Fibroblast of the aortic adventitia (primary cell): ENCODE data around the gene IL11RA. TPM values are rescaled to one million over a fixed set of nuclear protein-coding genes. Genes with fewer than 3 reads are reported as not detected.

Experiments used
- DNase-seq: peaks from one replicate; pipeline ENCODE4 v3.0.0-alpha.2; 2010; ENCODE audit warnings: low read depth
- H3K4me3 ChIP-seq: 2 replicates; pipeline ENCODE4 v1.5.1; 2011; ENCODE audit warnings: low read depth, mild to moderate bottlenecking, control low read depth, low read length, moderate library complexity
- total RNA-seq: library from RNA; depleted of rRNA; stranded (reverse); fragments of >200 nt; gene quantifications from 2 replicates; pipeline ENCODE4 v1.2.3, GENCODE V29; 2012; ENCODE audit warnings: low replicate concordance
- TF ChIP-seq, protein P1 (sequence below): IDR thresholded peaks from 2 replicates; pipeline ENCODE4 v1.5.1; 2011; ENCODE audit warnings: mild to moderate bottlenecking, low read length, control low read depth, inconsistent platforms; ENCODE audit not compliant: insufficient read depth

IL11RA gene
- total RNA-seq, 1 donor = 23.8 TPM

DNA sequence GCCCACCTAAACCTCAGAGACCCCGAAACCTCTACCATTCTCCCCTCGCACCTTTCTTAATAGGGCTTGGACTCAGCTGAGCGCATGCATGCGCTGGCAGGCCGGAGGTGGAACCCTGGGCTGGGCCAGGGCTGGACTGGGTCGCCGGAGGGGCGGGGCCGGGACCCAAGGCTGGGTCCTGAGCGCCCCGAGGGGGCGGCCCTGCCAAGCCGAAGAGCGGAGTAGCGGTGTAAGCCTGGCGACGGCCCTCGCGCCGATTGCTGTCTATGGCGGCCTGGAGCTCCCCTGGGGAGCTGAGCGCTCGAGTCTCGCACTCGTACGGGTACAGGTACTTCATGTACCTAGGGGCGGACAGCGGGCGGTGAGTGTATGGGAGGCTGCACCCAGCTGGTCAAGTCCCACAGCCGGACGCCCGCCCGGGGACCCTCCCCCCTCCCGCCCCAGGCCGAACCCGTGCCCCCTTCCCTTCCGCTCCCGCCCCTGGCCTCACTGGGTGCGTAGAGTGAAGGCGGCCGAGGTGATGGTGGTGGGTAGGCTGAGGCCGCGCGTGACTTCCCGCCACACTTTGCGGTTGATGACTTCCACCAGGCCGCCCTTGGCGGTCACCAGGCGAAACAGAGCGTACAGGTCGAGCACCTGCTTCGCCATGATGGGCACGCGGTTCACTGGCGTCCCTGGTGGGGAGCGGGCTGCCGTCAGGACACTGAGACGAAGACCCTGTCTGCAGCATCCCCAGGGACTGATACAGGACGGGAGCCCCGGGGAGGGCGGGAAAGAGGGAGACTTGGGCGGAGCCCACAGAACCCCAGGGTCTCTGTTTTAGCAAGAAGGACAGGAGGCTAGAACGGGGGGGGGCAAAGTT, 28.4 kb upstream of the IL11RA start:
- no peak for DNase-seq
- H3K4me3 ChIP-seq = no peak overlapping the region
- TF ChIP-seq, protein P1, sequence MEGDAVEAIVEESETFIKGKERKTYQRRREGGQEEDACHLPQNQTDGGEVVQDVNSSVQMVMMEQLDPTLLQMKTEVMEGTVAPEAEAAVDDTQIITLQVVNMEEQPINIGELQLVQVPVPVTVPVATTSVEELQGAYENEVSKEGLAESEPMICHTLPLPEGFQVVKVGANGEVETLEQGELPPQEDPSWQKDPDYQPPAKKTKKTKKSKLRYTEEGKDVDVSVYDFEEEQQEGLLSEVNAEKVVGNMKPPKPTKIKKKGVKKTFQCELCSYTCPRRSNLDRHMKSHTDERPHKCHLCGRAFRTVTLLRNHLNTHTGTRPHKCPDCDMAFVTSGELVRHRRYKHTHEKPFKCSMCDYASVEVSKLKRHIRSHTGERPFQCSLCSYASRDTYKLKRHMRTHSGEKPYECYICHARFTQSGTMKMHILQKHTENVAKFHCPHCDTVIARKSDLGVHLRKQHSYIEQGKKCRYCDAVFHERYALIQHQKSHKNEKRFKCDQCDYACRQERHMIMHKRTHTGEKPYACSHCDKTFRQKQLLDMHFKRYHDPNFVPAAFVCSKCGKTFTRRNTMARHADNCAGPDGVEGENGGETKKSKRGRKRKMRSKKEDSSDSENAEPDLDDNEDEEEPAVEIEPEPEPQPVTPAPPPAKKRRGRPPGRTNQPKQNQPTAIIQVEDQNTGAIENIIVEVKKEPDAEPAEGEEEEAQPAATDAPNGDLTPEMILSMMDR = no peak

DNA sequence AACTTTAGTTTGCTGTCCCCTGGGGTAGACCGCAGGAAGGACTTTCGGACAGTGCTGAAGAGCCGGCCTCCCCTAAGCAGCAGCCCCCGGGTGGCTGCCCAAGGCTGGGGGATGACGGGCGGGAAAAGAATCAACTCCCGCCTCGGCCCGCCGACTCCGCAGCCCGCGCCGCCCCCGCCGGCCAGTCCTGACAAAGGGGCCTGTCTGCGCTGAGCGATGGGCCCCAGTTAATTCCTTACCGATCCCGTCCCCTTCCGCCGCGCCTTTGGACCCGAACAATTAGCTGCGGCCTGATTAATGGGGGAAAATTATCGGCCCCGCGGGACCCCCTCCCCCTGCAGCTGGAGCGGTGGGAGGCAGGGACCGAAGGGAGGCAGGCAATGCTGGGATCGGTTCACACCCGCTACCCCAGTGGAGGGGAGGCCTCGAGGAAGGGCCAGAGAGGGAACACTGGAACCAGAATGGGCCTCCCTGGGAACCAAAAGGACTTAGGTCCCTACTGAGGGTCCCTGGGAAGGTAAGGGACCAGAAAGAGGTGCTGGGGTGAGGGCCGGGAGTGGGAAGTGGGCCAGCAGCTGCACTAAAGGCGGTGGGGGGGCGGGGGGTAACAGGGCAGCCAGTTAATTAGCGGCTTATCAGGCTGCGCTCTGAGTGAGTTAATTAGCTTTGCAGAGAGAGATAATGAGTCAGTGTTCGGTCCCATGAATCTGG, 27.4 kb upstream of the IL11RA start:
- no peak overlapping the region for H3K4me3 ChIP-seq
- no peak for DNase-seq
- TF ChIP-seq, protein P1 = no peak

DNA sequence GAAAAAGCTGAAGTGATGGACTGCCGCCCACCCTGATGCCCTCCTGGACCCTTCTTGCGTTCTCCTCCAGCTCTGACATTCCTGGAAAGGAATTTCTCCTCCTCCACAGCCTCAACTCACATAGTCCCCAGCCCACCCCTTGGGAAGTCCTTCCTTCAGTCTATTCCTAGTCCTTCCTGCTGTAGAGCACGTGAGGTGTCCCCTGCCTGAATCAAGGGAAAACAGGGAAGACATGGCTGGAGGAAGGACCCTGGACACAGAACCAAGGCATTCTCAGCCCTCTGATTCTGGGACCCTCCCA, 26.8 kb upstream of the IL11RA start:
- TF ChIP-seq, protein P1 = no peak
- DNase-seq = no peak
- no peak overlapping the region for H3K4me3 ChIP-seq

DNA sequence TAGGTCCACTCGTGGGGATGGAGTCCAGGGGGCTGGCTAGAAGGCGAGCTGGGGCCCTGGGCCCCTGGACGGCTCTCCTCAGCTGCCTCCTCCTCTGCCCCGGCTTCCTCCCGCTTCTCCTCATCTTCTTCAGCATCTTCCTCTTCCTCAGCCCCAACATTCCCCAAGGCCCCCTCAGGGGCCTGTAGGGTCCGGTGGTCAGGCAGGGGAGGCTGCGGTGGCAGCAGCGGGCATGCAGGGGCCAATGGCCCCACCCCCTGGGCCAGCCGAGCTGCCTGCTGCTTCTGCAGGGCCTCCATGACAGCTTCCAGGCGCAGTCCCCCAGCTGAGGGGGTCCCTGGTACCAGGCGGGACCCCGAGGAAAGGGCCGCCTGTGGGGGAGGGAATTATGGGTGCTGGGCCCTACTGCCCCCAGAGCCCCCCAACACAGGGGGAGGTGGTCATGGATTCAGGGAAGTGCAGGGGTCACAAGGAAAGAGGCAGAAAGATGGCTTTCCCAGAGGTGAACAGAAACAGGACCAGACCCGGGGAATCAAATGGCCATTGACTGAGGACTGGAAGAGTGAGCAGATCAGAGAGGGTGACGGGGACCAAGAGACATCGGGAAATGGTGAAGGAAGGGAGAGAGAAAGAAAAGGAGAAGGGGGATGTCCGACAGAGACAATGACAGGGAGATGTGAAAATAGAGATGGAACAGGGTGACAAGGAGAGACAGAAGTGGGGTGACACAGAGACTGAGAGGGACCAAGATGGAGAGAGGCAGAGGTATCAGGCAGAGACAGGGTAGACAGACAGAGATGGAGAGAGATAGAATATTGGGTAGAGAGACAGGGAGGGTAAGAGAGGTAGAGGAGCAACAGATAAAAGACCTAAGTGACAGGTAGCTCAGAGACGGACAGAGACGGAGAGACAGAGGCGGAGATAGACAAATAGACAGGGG, 24.0 kb upstream of the IL11RA start:
- TF ChIP-seq, protein P1 = no peak
- no peak for DNase-seq
- H3K4me3 ChIP-seq = no peak overlapping the region

DNA sequence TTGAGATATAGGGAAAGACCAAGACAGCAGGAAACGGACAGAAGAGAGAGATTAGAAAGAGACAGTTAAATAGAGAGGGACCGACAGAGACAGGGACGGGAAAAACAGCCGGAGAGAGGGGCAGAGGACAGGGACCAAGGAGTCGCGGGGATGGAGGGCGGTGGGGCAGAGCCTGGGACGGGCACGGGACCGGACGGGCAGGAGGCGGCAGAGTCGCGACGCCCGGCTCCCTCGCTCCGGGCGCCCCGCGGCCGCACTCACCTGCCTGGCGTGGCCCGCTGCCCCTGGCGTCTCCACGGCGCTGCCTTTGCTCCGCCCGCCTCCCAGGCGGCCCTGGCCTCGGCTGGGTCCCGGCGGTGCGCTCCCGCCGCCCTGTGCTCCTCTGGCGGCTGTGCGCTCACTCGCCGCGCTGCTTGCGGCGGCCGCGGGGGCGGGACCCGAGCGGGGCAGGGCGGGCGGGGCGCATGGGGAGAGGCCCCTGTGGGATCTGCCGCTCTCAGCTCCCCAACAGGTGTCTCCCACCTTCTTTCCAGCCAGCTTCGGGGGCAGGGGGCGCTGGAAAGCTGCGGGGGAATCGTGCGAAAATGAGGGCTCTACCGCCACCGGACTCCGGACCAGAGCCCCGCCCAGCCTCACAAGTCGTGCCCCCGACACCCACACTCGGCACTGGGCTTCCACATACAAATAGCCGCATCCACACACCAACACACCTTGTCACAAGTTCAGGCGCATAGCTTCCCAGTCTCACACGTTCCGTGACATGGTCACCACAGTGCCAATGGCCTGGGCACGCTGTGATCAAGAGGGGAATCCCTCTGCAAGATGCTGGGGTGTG, 23.1 kb upstream of the IL11RA start, which contains the start of gene ARID3C:
Gene ARID3C (minus strand): TSS at position 411 of the 835 bp plus-strand sequence. CDS start 1,052 bp downstream, outside the sequence.
- DNase-seq = no peak
- H3K4me3 ChIP-seq = peak within 1 kb of the TSS; percentile 51
- TF ChIP-seq, protein P1 = no peak

DNA sequence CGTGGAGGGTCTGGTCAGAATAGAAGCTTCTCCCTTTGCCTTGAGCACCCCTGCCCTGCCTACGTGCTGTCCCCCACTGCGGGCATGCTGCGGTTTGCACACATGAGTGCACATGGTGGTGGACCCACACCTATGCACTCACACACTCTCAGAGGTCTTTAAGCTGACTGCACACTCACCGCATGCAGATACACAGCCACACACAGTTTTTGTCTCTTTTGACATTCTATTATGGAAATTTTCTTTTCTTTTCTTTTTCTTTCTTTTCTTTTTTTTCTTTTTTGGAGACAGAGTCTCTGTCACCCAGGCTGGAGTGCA, 22.5 kb upstream of the IL11RA start:
- TF ChIP-seq, protein P1 = no peak
- no peak for DNase-seq
- H3K4me3 ChIP-seq = no peak overlapping the region
